ENCODE measurements around the gene AP5S1.

Gene AP5S1

GRCh38 chr20:3794701-3795420 lies 25.5 kb upstream of the AP5S1 start:
- DNase-seq, result no peak

GRCh38 chr20:3795511-3796468 lies 24.6 kb upstream of the AP5S1 start, which contains the start of gene CDC25B:
Gene CDC25B, plus strand, starts transcription at chr20:3796310. Its CDS starts 222 bp downstream, at chr20:3796532.
- DNase-seq, result peak; percentile 91

- no peak for DNase-seq
Observed at GRCh38 chr20:3796477-3797225, 23.7 kb upstream of the AP5S1 start.

- DNase-seq, result no peak
Observed at GRCh38 chr20:3797226-3797545, 23.2 kb upstream of the AP5S1 start.

- DNase-seq, result peak; percentile 86
Observed at GRCh38 chr20:3797592-3798372, 22.6 kb upstream of the AP5S1 start.

GRCh38 chr20:3798373-3798768 lies 22.0 kb upstream of the AP5S1 start:
- no peak for DNase-seq

GRCh38 chr20:3798908-3799248 lies 21.5 kb upstream of the AP5S1 start:
- no peak for DNase-seq

GRCh38 chr20:3800256-3800877 lies 20.0 kb upstream of the AP5S1 start:
- no peak for DNase-seq

- no peak for DNase-seq
Observed at GRCh38 chr20:3800878-3801260, 19.5 kb upstream of the AP5S1 start.

GRCh38 chr20:3801299-3801698 lies 19.0 kb upstream of the AP5S1 start:
- no peak for DNase-seq

- DNase-seq, result no peak
Observed at GRCh38 chr20:3801846-3802245, 18.5 kb upstream of the AP5S1 start.

GRCh38 chr20:3802524-3803239 lies 17.7 kb upstream of the AP5S1 start:
- no peak for DNase-seq

GRCh38 chr20:3803289-3803688 lies 17.1 kb upstream of the AP5S1 start:
- no peak for DNase-seq

GRCh38 chr20:3803854-3804253 lies 16.5 kb upstream of the AP5S1 start:
- DNase-seq, result no peak

- no peak for DNase-seq
Observed at GRCh38 chr20:3804254-3804751, 16.0 kb upstream of the AP5S1 start.

- no peak for DNase-seq
Observed at GRCh38 chr20:3804781-3805180, 15.6 kb upstream of the AP5S1 start.

GRCh38 chr20:3808544-3808943 lies 11.8 kb upstream of the AP5S1 start:
- DNase-seq, result no peak

- DNase-seq, result peak; percentile 97
Observed at GRCh38 chr20:3811467-3812258, 8.7 kb upstream of the AP5S1 start.

- no peak for DNase-seq
Observed at GRCh38 chr20:3812259-3812681, 8.1 kb upstream of the AP5S1 start.
